ENCODE data around the gene ENTR1. TPM values are rescaled to one million over a fixed set of nuclear protein-coding genes. Genes with fewer than 3 reads are reported as not detected.
A peak's percentile ranks its signal among the peaks of the same experiment; 100 is the strongest.

Gene ENTR1
- total and polyA plus RNA-seq, 2 of the 13 experiments (the other 11 are each of a cell fraction or from before 2014, with no cell fraction given) = 70.1 to 76.4 TPM

DNA sequence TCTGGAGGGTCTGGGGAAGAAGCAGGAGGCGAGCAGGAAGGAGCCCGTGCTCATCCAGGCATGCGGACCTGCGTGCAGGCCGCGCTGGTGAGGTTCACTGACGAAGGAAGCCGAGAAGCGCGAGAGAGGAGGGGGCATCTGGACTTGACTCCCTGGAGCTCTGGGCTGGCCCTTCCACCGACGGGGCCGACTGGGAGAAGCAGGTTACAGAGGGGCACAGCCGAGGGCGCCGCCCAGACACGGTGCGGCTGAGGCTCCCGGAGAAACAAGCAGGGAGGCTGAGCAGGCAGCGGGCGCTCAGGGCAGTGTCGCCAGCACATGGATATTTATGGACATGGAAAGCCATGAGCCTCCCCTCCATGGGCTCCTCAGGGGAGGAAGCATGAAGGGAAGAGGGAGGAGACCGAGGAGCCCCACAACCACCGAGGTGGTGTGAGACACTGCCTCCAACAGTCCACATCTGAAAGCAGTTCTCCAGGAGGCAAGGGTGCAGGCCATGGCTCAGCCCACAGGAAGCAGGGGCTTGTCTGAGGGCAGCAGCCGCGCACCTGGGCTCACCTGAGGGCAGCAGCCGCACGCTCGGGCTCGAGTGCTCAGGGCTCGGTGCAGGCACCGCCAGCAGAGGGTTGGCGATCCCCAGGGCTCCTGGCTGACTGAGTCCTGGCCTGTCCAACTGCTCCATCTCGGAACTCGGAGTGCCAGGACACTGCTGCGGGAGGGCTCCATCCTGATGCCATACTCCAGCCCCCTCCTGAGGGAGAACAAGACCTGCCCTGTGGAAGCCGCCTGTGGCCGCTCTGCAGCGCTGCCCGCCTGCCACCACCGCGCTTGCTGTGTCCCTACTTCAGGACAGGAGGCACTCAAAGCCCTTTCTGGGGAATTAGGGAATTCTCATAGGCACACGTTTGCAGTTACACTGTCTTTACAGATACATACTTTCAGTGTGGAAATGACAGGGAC lies 44.9 kb upstream of the ENTR1 start (continued):
- no peak for TF ChIP-seq POGZ (CRISPR knock-in tag; IDR thresholded peaks at IDR 0.05)
- no peak for TF ChIP-seq ATF7-NPFF (CRISPR knock-in tag; IDR thresholded peaks at IDR 0.05; ENCODE audit: low read depth)
- TF ChIP-seq ZBTB20 (CRISPR knock-in tag; IDR thresholded peaks at IDR 0.05; ENCODE audit: borderline replicate concordance, low read depth) = no peak
- TF ChIP-seq, protein P1, sequence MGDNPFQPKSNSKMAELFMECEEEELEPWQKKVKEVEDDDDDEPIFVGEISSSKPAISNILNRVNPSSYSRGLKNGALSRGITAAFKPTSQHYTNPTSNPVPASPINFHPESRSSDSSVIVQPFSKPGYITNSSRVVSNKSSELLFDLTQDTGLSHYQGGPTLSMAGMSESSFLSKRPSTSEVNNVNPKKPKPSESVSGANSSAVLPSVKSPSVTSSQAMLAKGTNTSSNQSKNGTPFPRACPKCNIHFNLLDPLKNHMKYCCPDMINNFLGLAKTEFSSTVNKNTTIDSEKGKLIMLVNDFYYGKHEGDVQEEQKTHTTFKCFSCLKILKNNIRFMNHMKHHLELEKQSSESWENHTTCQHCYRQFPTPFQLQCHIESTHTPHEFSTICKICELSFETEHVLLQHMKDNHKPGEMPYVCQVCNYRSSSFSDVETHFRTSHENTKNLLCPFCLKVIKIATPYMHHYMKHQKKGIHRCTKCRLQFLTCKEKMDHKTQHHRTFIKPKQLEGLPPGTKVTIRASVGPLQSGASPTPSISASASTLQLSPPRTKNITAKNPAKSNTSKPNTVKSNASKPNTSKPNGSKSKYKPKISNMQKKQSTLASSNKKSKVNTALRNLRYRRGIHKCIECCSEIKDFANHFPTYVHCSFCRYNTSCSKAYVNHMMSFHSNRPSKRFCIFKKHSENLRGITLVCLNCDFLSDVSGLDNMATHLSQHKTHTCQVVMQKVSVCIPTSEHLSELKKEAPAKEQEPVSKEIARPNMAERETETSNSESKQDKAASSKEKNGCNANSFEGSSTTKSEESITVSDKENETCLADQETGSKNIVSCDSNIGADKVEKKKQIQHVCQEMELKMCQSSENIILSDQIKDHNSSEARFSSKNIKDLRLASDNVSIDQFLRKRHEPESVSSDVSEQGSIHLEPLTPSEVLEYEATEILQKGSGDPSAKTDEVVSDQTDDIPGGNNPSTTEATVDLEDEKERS (CRISPR knock-in tag; IDR thresholded peaks at IDR 0.05) = no peak

DNA sequence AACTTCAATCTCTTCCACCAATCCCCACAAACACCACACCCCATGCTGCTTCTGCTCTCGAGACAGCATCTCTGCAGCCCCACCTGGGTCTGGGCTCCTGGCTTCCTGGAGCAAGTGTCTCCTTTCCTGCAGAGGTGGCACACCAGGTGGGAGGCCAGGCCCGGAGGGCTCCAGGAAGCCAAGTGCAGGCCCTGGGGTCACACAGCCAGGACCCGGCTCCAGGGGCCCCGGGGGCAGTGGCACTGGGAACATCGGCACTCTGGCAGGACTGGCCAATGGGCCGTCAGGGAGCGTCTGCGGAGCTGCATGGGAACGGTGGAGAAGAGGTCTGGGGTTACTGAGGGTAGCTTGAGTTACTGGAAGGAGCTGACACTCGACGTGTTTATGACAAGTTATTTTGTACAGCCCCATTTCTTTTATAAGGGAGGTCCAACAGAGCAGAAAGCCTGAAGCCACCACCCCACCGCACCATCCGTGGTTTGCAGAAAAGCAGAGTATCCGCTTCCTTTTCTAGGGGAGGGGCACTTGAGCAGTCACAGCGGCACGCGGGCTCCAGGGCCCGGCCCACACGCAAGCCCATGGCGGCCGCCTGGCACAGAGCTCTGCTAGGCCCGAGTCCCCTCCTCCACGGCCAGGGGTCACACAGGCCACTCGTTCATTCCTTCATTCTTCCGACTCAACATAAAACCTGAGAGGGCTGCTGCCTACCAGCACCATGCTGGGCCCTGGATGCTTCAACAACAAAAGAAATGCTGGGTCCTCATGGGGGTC lies 43.8 kb upstream of the ENTR1 start:
- DNase-seq (ENCODE audit: low spot score) = no peak
- H3K9ac ChIP-seq (ENCODE audit: insufficient read depth, low read depth, low read length) = no peak overlapping the region
- FAIRE-seq = no peak
- no peak overlapping the region for H3K4me2 ChIP-seq (ENCODE audit: low read depth, low read length)
- intact Hi-C loops (cut with micrococcal nuclease; ENCODE audit: unreplicated experiment) = no loop called here
- ChIA-PET CTCF (ENCODE audit: low intra/inter-chr PET ratio, low total read pairs) (no interaction called here), POLR2A (no interaction called here)
- no peaks in the 10 kb centered on the region for H3K4me1 ChIP-seq (ENCODE audit: insufficient read depth, low read length)
- peaks cover 43 to 77% of the 10 kb centered on the region in 2 experiments; a peak in 4 of 5 replicates for H3K36me3 ChIP-seq (replicated peaks in 1 of 2; ENCODE audit: control insufficient read depth in 1 of 2, insufficient read depth in 2 of 2, low read length in 2 of 2)
- no peak overlapping the region for H3K4me3 ChIP-seq (replicated peaks in 1 of 3; ENCODE audit: insufficient read depth in 1 of 3, low read depth in 2 of 3, low read length in 3 of 3)
- no peak for TF ChIP-seq HNF4A (CRISPR knock-in tag; IDR thresholded peaks at IDR 0.05)
- peak; percentile 76 for TF ChIP-seq AGO2 (optimal IDR thresholded peaks at IDR 0.05; ENCODE audit: low read depth, low read length)
- H3K27ac ChIP-seq (ENCODE audit: extremely low read length, insufficient read depth, low read length) = no peak overlapping the region
- no peak overlapping the region for H2AFZ ChIP-seq (ENCODE audit: low read length)
- in situ Hi-C loops (cut with HindIII; ENCODE audit: extremely low pct_ligation_motif_present, low pct_unique_long_range_greater_than_20kb) = no loop called here
- no peaks in the 10 kb centered on the region for H3K79me2 ChIP-seq (ENCODE audit: insufficient read depth, low read length)
- no peak; the same call in 2 of the 3 replicates for ATAC-seq
- no peaks in the 10 kb centered on the region for H3K9me3 ChIP-seq (ENCODE audit: low read length)
- no TSS peak for BruUV-seq (replicated peaks)
- H3K27me3 ChIP-seq (ENCODE audit: control insufficient read depth in 1 of 2, insufficient read depth in 2 of 2, low read length in 2 of 2) = no peaks in the 10 kb centered on the region
- WGBS (ENCODE audit: low lambda C conversion rate) = 98% methylated on average over 22 of the region's 25 CpGs
- H4K20me1 ChIP-seq (ENCODE audit: insufficient read depth, low read length) = no peaks in the 10 kb centered on the region

Measured in HepG2 (cell line).